GM10266 (cell line): ENCODE data around the gene ANO1.

Experiments used
- DNase-seq: peaks from one replicate; pipeline ENCODE4 v3.0.0; 2012; ENCODE audit errors: extremely low spot score
- TF ChIP-seq, protein P1 (sequence below): IDR thresholded peaks from 2 replicates; pipeline ENCODE4 v1.5.1; 2012; ENCODE audit warnings: mild to moderate bottlenecking, low read depth; ENCODE audit not compliant: control insufficient read depth, insufficient read depth; ENCODE audit errors: missing control alignments

Gene ANO1

GRCh38 chr11:70144262-70144661 is 66.1 kb downstream of the ANO1 start:
- no peak for DNase-seq

DNA sequence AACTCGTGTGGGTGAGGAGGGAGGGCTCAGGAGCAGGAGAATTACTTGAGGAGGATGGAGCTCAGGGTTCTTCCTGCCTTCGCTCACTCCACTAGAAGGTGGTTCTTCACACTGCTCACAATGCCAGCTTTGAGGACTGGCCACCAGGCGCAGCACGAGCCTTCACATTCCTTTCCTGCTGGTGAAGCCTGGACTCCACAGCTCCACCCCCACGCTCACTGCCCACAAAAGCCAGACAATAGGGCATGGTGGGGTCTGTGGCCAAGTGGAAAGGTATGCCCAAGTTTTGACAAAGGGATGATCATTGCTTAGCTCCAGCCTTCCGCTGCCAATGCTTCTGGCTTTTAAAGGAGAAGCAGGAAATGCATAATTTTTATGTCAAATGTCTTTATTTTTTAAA is 67.0 kb downstream of the ANO1 start:
- TF ChIP-seq, protein P1, sequence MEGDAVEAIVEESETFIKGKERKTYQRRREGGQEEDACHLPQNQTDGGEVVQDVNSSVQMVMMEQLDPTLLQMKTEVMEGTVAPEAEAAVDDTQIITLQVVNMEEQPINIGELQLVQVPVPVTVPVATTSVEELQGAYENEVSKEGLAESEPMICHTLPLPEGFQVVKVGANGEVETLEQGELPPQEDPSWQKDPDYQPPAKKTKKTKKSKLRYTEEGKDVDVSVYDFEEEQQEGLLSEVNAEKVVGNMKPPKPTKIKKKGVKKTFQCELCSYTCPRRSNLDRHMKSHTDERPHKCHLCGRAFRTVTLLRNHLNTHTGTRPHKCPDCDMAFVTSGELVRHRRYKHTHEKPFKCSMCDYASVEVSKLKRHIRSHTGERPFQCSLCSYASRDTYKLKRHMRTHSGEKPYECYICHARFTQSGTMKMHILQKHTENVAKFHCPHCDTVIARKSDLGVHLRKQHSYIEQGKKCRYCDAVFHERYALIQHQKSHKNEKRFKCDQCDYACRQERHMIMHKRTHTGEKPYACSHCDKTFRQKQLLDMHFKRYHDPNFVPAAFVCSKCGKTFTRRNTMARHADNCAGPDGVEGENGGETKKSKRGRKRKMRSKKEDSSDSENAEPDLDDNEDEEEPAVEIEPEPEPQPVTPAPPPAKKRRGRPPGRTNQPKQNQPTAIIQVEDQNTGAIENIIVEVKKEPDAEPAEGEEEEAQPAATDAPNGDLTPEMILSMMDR, result no peak
- no peak for DNase-seq

More at GRCh38 chr11:70144262-70144661, 66.1 kb downstream of the ANO1 start:
- TF ChIP-seq, protein P1, result no peak

- TF ChIP-seq, protein P1, result no peak
Observed at GRCh38 chr11:70145841-70146240, 67.7 kb downstream of the ANO1 start.

GRCh38 chr11:70146299-70146698 is 68.2 kb downstream of the ANO1 start:
- DNase-seq, result no peak
- TF ChIP-seq, protein P1, result no peak

More at GRCh38 chr11:70145841-70146240, 67.7 kb downstream of the ANO1 start:
- DNase-seq, result no peak

- DNase-seq, result no peak
- TF ChIP-seq, protein P1, result no peak
Observed at GRCh38 chr11:70146895-70147520, 68.9 kb downstream of the ANO1 start.

DNA sequence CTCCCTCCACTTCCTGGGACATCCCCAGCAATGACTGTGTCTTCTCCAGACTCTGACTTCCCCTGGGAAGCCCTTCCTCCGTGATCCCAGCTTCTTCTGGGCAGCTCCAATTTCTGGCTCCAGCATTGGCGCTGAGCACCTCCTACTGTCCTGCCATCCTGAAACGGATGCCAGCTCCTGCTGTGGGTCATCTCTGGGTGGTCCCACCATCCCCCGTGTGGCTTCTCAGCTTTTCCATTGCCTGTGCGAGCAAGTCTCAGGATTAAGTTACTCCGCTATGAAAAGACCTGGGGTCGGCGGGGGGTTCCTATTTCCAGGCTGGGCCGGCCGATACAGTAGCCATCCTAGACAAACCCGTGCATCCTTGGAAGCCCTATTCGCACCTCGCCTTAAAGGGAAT is 69.6 kb downstream of the ANO1 start:
- TF ChIP-seq, protein P1, result no peak
- no peak for DNase-seq

- no peak for DNase-seq
- TF ChIP-seq, protein P1, result no peak
Observed at GRCh38 chr11:70151671-70152070, 73.6 kb downstream of the ANO1 start.
